PC-9 (cell line): ENCODE measurements around the gene COL13A1.

Experiments used
- EZH2 ChIP-seq: fragments of 200-600 bp; sonication (generic); IDR thresholded peaks from 2 replicates; pipeline ENCODE4 v1.8.0; 2017; ENCODE audit warnings: antibody characterized with exemption, low read depth
- TF ChIP-seq, protein P1 (sequence below): fragments of 200-600 bp; sonication (generic); conservative IDR thresholded peaks from 2 replicates; pipeline ENCODE4 v1.6.1; 2017; ENCODE audit warnings: mixed run types, antibody characterized with exemption, mild to moderate bottlenecking, moderate library complexity

DNA sequence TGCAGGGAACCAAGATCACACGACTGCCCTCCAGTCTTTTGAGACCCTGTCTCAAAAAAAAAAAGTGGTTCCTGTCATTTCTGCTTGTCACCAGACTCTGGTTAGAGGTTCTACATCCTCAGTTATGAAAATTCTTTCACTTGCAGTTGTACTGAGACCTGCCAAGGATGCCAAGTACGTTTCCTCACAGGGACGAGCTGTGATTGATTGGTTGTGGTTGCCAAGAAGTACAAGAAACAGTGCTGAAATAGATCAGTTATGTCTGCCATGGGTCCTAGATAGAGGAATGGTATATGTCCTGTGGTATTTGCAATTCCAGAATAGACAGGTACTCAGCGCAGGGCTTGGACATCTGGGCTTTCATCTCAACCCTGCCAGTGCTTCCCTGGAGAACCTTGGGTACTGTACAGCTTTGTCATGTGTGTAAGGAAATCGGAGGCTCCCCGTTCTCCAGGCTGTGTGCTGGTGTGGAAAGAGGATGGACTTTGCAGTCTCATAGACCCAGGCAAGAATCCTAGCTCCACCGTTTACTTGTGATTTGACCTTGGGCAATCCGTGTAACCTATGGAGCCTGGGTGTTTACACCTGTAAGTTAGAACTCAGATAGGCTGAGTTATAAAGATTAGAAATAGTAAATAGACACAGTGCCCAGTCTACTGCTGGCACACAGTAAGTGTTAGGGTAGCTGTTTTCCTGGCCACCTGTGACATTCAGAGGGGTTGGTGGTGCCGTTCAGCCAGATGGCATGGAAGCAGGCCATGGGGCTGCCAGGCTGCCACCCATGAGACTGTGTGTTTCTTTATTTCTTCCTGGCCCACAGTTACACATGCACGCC lies 53.0 kb downstream of the COL13A1 start:
- TF ChIP-seq, protein P1, sequence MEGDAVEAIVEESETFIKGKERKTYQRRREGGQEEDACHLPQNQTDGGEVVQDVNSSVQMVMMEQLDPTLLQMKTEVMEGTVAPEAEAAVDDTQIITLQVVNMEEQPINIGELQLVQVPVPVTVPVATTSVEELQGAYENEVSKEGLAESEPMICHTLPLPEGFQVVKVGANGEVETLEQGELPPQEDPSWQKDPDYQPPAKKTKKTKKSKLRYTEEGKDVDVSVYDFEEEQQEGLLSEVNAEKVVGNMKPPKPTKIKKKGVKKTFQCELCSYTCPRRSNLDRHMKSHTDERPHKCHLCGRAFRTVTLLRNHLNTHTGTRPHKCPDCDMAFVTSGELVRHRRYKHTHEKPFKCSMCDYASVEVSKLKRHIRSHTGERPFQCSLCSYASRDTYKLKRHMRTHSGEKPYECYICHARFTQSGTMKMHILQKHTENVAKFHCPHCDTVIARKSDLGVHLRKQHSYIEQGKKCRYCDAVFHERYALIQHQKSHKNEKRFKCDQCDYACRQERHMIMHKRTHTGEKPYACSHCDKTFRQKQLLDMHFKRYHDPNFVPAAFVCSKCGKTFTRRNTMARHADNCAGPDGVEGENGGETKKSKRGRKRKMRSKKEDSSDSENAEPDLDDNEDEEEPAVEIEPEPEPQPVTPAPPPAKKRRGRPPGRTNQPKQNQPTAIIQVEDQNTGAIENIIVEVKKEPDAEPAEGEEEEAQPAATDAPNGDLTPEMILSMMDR, result no peak
- TF ChIP-seq EZH2, result no peak
